HUES64 (cell line): Measurements from ENCODE around the gene MCM10.
"Not testable (repeated sequence)": the region's sequence is repeated elsewhere in the genome, so short reads cannot be mapped to it uniquely, and the experiment has no call there.

Source experiments
- H3K27ac ChIP-seq: 2 replicates; pipeline ENCODE4 v1.7.0; 2013; ENCODE audit warnings: low read depth, low read length, inconsistent platforms
- H3K27me3 ChIP-seq: 2 replicates; pipeline ENCODE4 v1.6.1; 2013; ENCODE audit warnings: mild to moderate bottlenecking, low read length; ENCODE audit not compliant: insufficient read depth
- H3K36me3 ChIP-seq: 2 replicates; pipeline ENCODE4 v1.6.1; 2013; ENCODE audit warnings: mild to moderate bottlenecking, low read length; ENCODE audit not compliant: insufficient read depth
- H3K4me1 ChIP-seq: 2 replicates; pipeline ENCODE4 v1.6.1; 2013; ENCODE audit warnings: mild to moderate bottlenecking, low read length, moderate library complexity; ENCODE audit not compliant: insufficient read depth
- H3K4me3 ChIP-seq: 2 replicates; pipeline ENCODE4 v1.5.1; 2013; ENCODE audit warnings: mild to moderate bottlenecking, low read length, moderate library complexity
- H3K9ac ChIP-seq: 2 replicates; pipeline ENCODE4 v1.6.1; 2013; ENCODE audit warnings: mild to moderate bottlenecking, low read depth, low read length
- H3K9me3 ChIP-seq: 2 replicates; pipeline ENCODE4 v1.6.1; 2013; ENCODE audit warnings: low read depth, low read length; ENCODE audit not compliant: insufficient read depth
- WGBS: fragments of 150-250, 120-280 bp; methylation state at CpG from one replicate; pipeline ENCODE4 v1.1.7; 2013; ENCODE audit warnings: missing lambda C conversion rate; 5-methylcytosine and 5-hydroxymethylcytosine counted together

The MCM10 gene

DNA sequence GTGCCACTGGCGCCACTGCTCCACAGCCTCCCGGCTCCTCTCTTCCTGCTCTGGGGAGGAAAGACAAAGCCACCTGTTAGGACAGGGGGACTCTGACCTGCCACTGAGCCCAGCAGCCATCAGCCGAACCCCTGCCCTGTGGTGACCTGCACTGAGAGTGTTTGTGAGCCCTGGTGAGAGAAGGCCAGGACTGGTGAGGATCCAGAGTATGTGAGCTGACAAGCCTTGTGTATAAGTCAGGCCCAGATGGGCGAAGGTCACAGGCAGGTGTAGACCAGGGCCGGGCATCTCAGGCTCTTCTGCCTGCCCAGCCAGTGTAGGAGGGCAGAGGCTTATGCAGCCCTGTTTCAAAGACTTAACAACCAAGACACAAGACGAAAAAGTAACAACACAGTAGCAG lies 60.8 kb downstream of the MCM10 start:
- H3K27ac ChIP-seq: no peak overlapping the region
- 91% methylated on average over 6 of the region's 6 CpGs for WGBS
- no peaks in the 10 kb centered on the region for H3K27me3 ChIP-seq
- H3K4me3 ChIP-seq: no peak overlapping the region
- no peaks in the 10 kb centered on the region for H3K9me3 ChIP-seq
- no peaks in the 10 kb centered on the region for H3K36me3 ChIP-seq
- H3K9ac ChIP-seq: no peak overlapping the region
- peaks cover 4% of the 10 kb centered on the region for H3K4me1 ChIP-seq

DNA sequence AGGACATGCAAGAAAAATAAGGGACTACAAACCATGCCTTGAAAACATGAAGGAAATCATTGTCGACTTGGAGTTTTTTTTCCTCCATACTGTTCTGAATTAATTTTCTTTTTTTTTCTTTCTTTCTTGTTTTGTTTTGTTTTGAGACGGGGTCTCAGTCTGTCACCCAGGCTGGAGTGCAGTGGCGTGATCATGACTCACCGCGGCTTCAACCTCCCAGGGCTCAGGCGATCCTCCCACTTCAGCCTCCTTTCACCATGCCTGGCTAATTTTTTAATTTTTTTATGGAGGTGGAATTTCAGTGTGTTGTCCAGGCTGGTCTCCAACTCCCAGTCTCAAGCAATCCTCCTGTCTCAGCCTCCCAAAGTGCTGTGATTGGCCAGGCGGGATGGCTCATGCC lies 61.2 kb downstream of the MCM10 start:
- H3K27ac ChIP-seq: no peak overlapping the region
- no peaks in the 10 kb centered on the region for H3K36me3 ChIP-seq
- 94% methylated on average over 7 of the region's 7 CpGs for WGBS
- H3K9me3 ChIP-seq: no peaks in the 10 kb centered on the region
- H3K4me1 ChIP-seq: peaks cover 4% of the 10 kb centered on the region
- H3K27me3 ChIP-seq: no peaks in the 10 kb centered on the region
- no peak overlapping the region for H3K4me3 ChIP-seq
- no peak overlapping the region for H3K9ac ChIP-seq

DNA sequence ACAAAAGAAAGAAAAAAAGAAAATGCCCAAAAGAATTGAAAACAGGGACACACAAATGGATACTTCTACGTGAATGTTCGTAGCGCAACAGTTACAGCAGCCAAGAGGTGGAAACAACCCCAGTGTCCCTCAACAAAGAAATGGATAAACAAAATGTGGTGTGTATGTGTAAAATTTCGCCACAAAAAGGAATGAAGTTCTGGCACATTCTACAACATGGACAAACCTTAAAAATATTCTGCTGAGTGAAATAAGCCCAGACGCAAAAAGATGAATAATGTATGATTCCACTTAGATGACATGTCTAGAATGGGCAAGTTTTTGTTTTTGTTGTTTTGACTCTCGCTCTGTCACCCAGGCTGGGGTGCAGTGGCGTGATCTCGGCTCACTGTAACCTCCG lies 61.9 kb downstream of the MCM10 start:
- no peaks in the 10 kb centered on the region for H3K9me3 ChIP-seq

DNA sequence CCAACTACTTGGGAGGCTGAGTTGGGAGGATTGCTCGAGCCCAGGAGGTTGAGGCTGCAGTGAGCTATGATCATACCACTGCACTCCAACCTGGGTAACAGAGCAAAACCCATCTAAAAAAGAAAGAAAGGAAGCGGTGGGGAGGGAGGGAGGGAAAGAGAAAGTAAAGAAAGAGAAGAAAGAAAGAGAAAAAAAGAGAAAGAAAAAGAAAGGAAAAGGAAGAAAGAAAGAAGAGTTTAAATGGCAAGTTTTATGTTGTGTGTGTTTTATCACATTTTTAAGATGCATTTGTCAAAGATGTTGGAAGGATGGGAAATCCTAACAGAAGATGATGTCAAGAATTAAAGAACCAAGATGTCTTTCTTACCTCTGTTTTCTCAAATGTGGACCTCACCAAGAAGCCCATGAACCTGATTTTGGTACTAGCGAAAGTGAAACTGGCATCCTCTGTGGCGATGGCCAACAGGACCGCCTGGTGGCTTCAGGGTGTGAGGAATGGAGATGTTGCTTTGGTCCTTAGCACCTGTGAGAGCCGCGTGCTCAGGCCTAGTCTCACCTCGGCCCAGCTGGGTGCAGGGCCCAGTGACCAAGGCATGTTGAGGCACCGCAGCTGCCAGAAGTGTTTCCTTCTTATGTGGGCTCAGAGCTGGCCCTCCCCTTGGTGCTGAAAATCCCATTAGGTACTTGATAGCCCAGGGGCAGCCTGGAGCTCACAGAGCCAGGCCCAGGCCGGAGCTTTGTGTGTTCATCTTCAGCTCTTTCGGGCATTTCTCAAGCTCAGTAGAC lies 63.0 kb downstream of the MCM10 start:
- H3K27me3 ChIP-seq: no peaks in the 10 kb centered on the region
- WGBS: 83% methylated on average over 11 of the region's 11 CpGs
- H3K27ac ChIP-seq: no peak overlapping the region
- peaks cover 5% of the 10 kb centered on the region for H3K4me1 ChIP-seq
- H3K36me3 ChIP-seq: no peaks in the 10 kb centered on the region
- no peak overlapping the region for H3K9ac ChIP-seq
- H3K4me3 ChIP-seq: no peak overlapping the region
- no peaks in the 10 kb centered on the region for H3K9me3 ChIP-seq

More for the DNA sequence above, 61.9 kb downstream of the MCM10 start:
- Histone ChIP-seq H3K4me1 (peaks cover 4% of the 10 kb centered on the region), H3K36me3 (no peaks in the 10 kb centered on the region), H3K9ac (no peak overlapping the region), H3K4me3 (no peak overlapping the region), H3K27me3 (no peaks in the 10 kb centered on the region), H3K27ac (no peak overlapping the region)
- 96% methylated on average over 9 of the region's 9 CpGs for WGBS

- no peak overlapping the region for H3K9ac ChIP-seq
- H3K4me3 ChIP-seq: no peak overlapping the region
- WGBS: 85% methylated on average over 8 of the region's 8 CpGs
- no peaks in the 10 kb centered on the region for H3K27me3 ChIP-seq
- no peaks in the 10 kb centered on the region for H3K9me3 ChIP-seq
- no peak overlapping the region for H3K27ac ChIP-seq
- H3K36me3 ChIP-seq: no peaks in the 10 kb centered on the region
- peaks cover 11% of the 10 kb centered on the region; the same call in 1 of the 2 replicates for H3K4me1 ChIP-seq
These were observed 64.2 kb downstream of the MCM10 start for GRCh38 chr10:13225601-13226000.

GRCh38 chr10:13227031-13227430 lies 65.7 kb downstream of the MCM10 start:
- no peaks in the 10 kb centered on the region for H3K27me3 ChIP-seq
- 88% methylated on average over 5 of the region's 5 CpGs for WGBS
- H3K36me3 ChIP-seq: no peaks in the 10 kb centered on the region
- no peak overlapping the region for H3K4me3 ChIP-seq
- H3K9ac ChIP-seq: no peak overlapping the region
- no peaks in the 10 kb centered on the region for H3K9me3 ChIP-seq
- H3K27ac ChIP-seq: no peak overlapping the region
- peaks cover 11% of the 10 kb centered on the region; the same call in 1 of the 2 replicates for H3K4me1 ChIP-seq

GRCh38 chr10:13231190-13231589 lies 69.8 kb downstream of the MCM10 start:
- peaks cover 22% of the 10 kb centered on the region; the same call in 1 of the 2 replicates for H3K4me1 ChIP-seq
- no peaks in the 10 kb centered on the region for H3K27me3 ChIP-seq
- WGBS: 83% methylated on average over 9 of the region's 9 CpGs
- no peaks in the 10 kb centered on the region for H3K36me3 ChIP-seq
- no peak overlapping the region for H3K4me3 ChIP-seq
- no peak overlapping the region for H3K9ac ChIP-seq
- H3K27ac ChIP-seq: no peak overlapping the region
- no peaks in the 10 kb centered on the region for H3K9me3 ChIP-seq

GRCh38 chr10:13231808-13232207 lies 70.5 kb downstream of the MCM10 start:
- H3K9ac ChIP-seq: no peak overlapping the region
- no peak overlapping the region for H3K27ac ChIP-seq
- peaks cover 22% of the 10 kb centered on the region; the same call in 1 of the 2 replicates for H3K4me1 ChIP-seq
- no peaks in the 10 kb centered on the region for H3K27me3 ChIP-seq
- H3K9me3 ChIP-seq: no peaks in the 10 kb centered on the region
- H3K36me3 ChIP-seq: no peaks in the 10 kb centered on the region
- 86% methylated on average over 6 of the region's 6 CpGs for WGBS
- H3K4me3 ChIP-seq: no peak overlapping the region

DNA sequence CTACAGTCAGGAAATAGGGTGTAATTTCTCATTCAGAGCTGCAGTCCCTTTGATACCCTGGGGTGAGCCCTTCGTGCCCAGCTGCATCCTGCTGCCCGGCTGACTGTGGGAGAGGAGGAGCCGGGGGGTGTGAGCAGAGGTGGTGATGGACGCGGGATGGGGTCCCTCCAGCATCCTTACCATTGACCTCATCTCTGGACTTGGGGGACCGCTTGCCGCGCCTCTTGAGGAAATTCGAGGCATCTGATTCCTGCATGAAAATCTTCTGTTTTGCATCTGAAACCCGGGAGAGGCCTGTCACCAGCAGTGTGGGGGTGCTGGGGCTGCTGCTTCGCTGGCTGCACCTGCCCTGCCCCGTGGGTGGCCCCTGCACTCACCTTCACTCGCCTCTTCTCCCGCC lies 72.0 kb downstream of the MCM10 start:
- 79% methylated on average over 14 of the region's 14 CpGs for WGBS

DNA sequence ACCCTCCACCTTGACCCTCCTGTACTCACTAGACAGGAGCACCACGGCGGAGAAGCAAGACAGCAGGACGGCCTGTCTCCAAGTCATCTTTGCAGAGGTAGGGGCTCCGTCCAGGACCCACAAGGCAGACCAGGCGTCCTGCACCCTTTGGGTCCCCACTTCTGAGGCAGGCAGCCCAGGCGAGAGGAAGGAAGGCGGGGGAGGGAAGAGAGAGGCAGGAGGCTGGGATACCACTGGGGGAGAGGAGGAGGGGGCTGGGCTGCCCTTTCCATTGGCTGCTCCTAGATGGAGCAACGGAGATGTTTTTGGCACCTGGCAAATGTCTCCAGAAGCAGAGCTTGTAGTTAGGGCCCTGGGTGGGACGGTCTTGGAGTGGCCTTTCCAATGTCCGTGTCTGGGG lies 72.8 kb downstream of the MCM10 start, which contains the start of gene UCMA:
UCMA (minus strand) TSS at position 203 of the 400 bp plus-strand sequence; CDS start at position 87, 116 bp downstream.
- no peak within 1 kb of the TSS for H3K4me3 ChIP-seq
- 74% methylated on average over 10 of the region's 10 CpGs for WGBS
- H3K27ac ChIP-seq: no peak within 1 kb of the TSS
- no peaks in the 10 kb centered on the region for H3K36me3 ChIP-seq
- H3K4me1 ChIP-seq: peaks cover 22% of the 10 kb centered on the region; the same call in 1 of the 2 replicates
- no peaks in the 10 kb centered on the region for H3K9me3 ChIP-seq
- no peak within 1 kb of the TSS for H3K9ac ChIP-seq
- H3K27me3 ChIP-seq: no peaks in the 10 kb centered on the region

More for the DNA sequence above, 72.0 kb downstream of the MCM10 start:
- Histone ChIP-seq H3K27ac (no peak overlapping the region), H3K27me3 (no peaks in the 10 kb centered on the region), H3K36me3 (no peaks in the 10 kb centered on the region), H3K4me1 (peaks cover 22% of the 10 kb centered on the region; the same call in 1 of the 2 replicates), H3K4me3 (no peak overlapping the region), H3K9ac (no peak overlapping the region), H3K9me3 (no peaks in the 10 kb centered on the region)

GRCh38 chr10:13234736-13235135 lies 73.4 kb downstream of the MCM10 start:
- H3K36me3 ChIP-seq, H3K4me3 ChIP-seq, H3K9ac ChIP-seq, H3K27ac ChIP-seq, H3K27me3 ChIP-seq, H3K9me3 ChIP-seq: not testable (repeated sequence)
- peaks cover 18% of the 10 kb centered on the region; the same call in 1 of the 2 replicates for H3K4me1 ChIP-seq
- 94% methylated on average over 13 of the region's 13 CpGs for WGBS
